Lung microvascular endothelial cell (primary cell): Measurements from ENCODE around the gene NLRP9. TPM values are rescaled to one million over a fixed set of nuclear protein-coding genes. Genes with fewer than 3 reads are reported as not detected.

Experiments used
- DNase-seq, 2 donors: peaks; one replicate each; pipeline versions ENCODE4 v3.0.0 to v3.0.0-alpha.2; 2010; ENCODE audit warnings: low read depth in 2 of 2
- total RNA-seq: library from RNA; depleted of rRNA; stranded (reverse); fragments of >200 nt; gene quantifications from 2 replicates; pipeline ENCODE4 v1.2.1, GENCODE V29; 2014

NLRP9 gene
- total RNA-seq, 1 donor from 2014 or later: not detected

DNA sequence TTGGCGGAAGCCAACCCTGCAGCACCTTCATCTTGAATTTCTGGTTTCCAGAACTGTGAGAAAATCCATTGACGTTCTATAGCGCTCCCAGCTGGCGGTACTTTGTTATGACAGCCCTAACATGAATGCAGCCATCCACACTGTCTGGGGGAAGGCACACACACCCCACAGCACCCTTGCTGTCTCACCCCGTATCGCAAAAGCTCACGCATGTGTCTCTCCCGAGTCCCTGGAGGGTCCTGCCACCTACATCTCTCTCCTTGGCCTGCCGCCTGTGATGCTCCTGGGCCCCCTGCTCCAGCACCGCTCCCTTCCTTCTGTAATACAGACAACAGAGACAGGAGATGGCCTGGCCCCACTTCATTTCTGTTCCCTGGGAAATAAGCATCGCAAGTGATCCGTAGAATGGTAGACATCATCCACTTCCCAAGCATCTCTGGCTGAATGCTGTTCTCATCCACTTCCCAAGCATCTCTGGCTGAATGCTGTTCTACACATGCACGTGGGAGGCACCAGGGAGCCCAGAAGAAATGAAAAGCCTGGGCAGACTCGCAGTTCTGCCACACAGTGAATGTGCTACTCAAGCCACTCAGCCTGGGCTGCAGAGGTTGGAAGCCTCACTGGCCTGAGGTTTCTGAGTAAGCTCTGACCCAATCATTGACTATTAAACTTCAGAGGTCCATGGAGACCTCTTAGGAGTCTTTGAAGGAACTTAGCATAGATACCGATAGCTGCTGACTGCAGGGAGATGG lies 33.5 kb downstream of the NLRP9 start:
- no peak for DNase-seq

DNA sequence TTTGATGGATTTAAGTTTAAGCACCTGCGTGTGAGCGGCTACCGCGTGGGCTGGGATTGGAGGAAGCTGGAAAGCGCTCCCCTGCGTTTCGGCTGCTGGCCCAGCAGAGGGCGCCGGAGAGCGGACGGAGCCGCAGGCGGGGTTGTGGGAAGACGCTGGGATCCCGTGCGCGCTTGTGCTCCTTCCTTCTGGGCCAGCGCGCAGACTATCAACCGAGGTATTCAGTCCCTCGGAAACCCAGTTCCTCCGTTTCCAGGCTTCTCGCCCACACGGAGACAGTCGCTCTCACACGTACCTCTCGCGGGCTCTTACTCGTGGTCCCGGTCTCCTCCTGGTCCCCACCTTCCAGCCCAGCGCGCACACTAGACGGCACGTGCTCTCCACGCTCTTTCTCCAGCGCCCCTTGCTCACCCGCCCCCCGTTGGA lies 34.4 kb downstream of the NLRP9 start:
- peak; percentile 20 to 40 for DNase-seq

DNA sequence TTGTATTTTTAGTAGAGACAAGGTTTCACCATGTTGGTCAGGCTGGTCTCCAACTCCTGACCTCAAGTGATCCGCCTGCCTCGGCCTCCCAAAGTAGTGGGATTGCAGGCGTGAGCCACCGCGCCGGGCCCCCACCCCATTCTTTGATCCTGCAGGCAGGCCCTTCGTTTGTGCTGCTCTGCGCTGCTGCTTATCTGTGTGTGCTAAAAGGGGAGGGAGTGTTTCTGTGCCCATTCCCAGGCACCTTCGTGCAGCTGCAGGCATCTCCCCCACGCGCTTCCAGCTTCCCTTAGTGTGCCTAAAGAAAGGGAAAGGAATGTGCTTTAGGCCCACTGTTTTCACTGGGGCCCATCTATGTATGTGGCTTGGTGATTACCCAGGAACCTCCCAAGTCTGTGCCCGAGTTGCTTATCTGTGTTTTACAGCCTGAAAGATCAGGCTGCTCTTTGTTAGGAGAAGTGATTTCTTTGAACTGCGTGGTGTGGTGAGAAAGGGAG lies 36.0 kb downstream of the NLRP9 start:
- DNase-seq: no peak

DNA sequence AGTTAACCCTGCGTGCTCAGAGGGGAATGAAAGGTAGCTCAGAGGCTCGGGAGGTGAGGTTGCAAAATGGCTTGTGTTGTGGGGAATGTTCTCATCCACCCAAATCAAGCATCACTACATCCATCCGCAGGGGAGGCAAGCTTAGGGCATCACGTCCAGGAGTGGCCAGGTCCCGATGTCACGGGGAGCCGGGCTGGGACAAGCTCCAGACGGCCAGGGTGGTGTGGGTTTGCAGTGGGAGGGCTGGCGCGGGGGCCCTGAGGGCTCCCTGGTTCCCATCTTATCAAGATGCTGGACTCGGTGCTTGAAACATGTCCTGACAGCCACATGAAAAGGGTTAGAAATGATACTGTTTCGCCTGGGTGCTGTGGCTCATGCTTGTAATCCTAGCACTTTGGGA lies 37.4 kb downstream of the NLRP9 start:
- no peak for DNase-seq

DNA sequence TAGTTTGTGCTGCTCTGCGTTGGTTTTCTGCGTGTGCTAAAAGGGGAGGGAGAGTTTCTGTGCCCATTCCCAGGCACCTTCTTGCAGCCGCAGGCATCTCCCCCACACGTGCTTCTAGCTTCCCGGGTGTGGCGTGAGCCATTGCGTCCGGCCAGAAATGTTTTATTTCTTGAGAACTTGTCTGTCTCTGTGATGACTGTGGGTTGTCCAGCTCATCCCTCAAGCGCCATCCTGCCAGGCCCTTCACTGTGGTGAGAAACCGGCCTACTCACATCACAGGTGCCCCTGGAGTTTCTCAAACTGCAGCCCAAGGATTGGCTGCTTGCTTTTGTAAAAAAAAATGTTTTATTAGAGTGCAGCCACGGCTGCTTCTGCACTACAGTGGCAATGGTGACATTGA lies 39.0 kb downstream of the NLRP9 start:
- no peak for DNase-seq

DNA sequence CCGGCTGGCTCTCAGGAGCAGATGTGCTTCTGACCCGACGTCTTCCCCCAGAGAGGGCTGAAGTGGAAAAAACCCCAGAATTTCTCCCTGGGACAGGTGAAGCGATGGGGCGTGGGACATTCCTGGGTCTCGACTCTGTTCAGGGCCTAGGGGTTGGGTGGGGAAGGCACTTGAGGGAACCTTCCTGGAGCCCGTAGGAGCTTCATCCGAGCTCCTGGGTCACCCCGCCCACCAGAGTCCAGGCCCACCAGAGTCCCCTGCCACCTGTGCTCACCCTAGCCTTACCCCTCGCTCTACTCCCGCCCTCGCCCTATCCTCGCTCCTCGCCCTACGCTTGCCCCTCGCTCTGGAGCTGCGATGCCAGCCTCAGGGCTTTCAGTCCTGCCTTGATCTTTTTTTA lies 39.9 kb downstream of the NLRP9 start:
- no peak for DNase-seq

DNA sequence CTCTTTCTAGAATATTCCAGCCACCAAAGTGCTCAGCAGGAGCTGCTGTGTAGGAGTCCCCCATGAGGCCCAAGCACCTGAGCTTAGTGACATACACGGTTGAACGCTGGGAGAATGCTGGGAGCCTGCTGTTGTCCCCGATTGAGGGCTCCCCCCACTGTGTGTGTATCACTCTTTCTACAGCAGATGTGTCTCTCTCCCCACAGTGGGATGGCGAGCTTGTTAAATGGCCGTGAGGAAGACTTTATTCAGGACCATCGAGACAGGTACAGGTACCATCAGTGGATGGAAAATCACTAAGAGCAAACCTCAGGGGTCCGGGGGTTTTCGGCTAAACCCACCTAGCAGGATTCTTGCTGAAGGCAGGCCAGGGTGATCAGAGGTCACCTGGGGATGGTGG lies 40.5 kb downstream of the NLRP9 start:
- DNase-seq: no peak

DNA sequence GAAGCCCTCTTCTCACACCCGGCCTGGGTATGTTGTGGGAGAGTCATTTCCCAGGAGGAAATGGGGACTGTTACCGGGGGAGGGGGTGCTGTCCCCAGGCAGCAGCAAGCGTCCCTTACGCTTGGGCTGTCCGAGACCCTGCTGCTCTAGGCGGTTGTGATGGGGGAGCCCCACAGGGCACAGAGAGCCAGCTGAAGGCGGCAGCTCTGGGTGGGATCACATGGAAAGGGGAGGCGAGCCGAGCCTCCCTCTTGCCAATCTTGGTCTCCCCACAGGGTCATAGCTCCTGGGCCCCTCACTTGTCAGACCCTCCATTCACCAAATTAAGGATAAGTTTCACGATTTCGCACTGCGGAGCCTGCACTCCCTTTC lies 41.1 kb downstream of the NLRP9 start:
- DNase-seq: no peak

DNA sequence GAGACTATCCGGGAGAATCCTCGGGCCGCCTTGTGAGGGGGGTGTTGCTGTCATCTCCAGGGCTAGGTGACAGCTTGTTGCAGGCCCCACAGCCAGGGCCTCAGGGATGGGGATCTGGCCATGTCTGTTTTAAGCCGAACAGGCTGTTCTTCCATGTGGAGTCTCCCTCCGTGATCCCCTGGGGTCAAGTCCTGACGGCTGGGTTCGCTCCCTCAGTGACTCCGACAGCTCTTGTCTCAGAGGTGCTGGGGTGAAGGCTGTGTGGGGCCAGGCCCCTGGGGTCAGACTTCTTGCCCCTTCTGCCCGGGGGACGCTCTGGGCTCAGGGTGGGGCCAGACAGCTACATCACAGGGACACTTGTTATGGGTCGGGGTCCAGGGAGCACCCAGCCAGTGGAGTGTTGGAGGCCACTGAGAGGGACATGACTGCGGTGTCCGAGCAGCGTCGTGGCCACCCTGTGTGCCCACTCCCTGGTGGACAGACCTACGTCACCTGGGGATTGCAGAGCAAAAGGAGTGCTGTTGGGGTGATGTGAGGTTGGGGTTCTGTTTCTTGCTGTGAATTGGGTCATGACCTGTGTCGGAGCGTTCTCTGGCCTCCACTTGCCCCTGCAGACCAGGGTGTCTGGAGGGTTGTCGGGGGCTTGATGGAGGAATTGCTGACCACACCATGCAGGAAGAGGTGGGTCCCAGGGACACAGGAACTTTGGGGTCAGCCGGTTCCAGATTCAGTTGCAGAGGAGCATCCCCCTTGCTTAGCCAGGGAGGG lies 41.7 kb downstream of the NLRP9 start:
- DNase-seq: no peak

DNA sequence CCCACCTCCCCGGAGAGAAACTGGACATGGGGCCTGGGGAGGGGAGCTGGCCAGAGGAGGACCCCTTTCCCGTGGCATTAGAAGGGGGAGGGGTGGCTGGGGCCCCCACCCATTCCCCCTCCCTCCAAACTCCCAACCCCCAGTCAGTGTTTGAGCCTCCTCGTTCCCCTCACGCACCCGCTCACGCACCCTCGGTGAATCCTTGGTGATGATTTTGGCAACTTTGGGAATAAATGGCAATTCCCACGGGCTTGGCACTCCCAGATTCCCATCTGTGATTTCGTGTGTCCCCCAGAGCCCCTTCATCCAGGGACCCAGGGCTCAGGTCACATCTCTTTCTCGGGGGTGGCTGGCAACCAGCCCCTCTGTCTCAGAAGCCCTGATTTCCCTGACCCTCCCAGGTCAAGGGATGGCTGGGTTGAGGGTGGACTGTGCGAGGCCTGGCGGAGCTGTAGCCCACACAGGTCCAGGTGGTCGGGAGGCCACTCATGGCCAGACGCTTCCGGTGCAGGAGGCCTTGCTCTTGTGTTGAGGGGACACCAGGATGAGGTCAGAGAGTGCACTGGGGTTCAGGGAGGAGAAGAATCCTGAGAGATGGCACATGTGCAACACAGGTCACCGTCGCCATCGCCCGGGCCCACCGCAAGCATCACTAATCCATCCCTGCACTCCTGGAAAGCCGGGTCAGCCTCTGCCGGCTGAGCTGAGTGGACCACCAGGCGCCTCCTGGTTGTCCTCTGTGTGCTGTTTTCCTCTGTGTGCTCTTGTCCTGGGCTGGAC lies 42.5 kb downstream of the NLRP9 start:
- DNase-seq: no peak

DNA sequence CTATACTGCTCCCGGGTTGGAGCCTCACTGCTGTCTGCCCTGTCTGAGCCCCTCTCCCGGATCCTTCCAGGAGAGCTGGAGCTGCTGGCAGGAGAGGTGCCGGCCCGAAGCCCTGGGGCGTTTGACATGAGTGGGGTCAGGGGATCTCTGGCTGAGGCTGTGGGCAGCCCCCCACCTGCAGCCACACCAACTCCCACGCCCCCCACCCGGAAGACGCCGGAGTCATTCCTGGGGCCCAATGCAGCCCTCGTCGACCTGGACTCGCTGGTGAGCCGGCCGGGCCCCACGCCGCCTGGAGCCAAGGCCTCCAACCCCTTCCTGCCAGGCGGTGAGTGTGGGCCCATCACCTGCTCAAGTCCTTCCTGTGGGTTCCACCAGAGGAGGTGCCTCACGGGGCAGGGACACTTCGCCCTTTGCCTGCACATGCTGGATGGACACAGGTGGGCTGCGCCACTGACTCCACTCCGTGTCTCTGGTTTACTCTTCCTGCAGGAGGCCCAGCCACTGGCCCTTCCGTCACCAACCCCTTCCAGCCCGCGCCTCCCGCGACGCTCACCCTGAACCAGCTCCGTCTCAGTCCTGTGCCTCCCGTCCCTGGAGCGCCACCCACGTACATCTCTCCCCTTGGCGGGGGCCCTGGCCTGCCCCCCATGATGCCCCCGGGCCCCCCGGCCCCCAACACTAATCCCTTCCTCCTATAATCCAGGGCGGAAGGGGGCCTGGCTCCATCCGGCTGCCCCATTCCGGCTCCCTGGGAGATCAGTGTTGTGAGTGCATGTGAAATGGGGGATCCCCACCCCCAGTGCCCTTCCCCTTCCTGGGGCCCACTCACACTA lies 43.3 kb downstream of the NLRP9 start:
- no peak for DNase-seq

DNA sequence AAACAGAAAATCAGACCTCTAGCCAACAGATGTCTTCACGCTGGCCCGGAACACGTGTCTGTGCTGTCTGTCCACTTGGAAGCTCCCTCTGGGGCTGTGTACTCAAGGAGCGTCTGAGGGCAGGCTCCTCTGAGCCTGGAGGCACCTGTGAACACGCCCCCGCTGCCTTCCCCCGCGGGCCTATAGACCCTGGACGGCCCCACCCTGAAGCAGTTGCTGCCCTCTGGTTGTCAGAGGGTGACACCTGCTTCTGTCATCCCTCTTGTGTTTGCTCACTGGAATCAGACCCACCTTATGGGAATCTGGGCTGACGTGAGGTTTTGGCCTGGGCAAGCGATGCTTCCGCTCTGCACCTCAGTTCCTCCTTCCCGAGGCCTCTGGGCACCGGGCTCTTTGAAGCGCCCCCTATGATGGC lies 44.0 kb downstream of the NLRP9 start:
- no peak for DNase-seq

DNA sequence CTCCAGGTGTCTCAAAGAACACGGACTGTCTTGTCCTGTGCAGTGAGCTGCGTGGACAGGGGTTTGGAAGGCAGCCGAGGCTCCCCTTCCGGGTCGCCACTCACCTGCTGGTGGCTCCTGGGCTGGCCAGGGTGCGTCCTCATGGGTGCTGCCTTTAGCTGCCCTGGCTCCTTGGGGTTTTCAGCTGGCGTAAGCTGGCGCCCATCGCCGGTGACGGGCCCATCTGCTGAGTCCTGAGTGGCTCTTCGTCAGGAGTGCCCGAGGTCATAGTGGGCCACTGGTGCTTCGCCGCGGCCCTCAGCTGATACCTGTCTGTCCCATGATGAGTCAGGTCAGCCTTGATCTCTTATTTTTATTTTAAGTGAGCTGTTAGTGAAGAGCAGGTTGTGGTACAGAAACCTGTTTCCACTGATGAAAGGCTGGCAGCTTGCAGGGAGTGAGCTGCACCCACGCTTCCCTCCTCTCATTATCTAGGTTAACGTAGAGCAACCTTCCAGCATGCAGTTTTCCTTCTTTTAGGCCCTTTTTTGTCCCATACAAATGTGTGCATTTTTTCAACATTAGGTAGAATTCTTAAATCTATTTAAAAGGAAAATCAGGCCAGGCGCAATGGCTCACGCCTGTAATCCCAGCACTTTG lies 44.7 kb downstream of the NLRP9 start:
- no peak for DNase-seq

DNA sequence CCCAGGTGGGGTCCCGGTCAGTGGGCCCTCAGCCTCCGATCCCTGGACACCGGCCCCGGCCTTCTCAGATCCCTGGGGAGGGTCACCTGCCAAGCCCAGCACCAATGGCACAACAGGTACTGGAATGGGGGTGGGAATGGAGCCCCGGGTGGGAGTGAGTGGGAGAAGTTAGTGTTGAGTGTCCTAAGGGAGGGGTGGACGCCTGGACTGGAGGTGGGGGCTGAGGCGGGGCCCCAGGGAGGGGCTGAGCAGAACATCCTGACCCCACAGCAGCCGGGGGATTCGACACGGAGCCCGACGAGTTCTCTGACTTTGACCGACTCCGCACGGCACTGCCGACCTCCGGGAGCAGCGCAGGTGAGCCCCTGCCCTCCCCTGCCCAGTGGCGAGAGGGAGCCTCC lies 45.5 kb downstream of the NLRP9 start:
- DNase-seq: no peak

DNA sequence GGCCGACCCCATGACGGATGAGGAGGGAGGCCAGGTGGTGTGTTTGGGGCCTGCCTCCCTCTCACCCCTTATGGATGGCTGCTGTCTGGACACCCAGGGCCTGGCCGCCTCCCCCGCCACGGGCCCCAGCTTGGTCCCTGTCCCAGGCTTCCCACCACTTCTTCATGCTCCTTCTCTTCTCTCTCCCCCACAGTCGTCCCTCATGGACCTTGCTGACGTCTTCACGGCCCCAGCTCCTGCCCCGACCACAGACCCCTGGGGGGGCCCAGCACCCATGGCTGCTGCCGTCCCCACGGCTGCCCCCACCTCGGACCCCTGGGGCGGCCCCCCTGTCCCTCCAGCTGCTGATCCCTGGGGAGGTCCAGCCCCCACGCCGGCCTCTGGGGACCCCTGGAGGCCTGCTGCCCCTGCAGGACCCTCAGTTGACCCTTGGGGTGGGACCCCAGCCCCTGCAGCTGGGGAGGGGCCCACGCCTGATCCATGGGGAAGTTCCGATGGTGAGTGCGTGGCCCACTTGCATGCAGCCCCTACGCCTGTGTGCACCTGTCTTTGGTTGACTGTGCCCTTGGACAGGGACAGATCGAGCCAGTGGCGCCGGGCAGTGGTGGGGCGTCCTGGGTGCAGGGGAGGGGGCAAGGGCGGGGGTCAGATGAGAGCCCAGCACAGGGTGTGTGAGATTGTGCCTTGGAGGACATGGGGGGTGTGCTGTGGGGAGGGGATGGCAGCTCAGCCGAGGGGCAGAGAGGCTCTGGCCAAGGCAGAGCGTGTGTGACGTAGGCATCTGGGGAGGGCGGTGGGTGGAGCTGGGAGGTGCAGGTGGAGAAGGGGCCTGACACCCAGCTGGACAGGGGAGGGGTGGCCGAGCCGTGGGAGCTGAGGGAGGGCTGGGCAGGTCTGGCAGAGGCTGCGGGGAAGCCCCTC lies 46.4 kb downstream of the NLRP9 start:
- DNase-seq: no peak

DNA sequence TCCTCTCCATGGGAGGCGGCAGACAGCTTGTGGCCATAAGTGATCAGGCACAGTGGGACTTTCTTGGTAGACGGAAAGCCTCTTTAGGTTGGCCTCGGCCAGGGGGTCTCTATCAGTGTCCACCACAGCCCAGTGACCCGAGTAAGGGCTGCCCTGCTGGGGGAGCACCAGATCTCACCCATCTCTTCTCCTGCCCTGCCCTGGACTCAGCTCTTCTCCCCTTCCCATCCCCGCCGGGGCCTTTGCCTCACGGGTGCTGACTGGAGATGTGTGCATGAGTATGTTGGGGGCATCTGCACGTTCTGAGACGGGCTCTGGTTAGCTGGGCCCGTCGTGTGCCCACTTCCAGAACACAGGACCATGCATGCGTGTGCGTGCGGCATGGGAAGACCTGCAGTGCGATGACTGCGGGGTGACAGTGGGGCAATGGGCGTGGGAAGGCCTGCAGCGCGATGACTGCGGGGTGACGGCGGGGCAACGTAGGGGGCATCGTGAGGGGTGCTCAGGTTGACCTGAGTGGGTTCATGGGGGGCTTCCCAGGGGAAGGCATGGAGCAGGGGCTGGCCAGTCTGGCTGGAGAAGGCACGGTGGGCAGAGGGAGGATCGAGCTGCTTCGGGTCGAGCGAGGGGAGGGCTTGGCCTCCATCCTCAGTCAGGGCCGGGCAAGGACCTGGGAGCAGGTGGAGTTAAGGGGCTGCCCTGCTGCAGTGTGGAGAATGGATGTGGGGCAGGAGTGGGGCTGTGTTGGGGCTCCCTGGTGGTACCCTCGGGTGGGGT lies 47.2 kb downstream of the NLRP9 start:
- DNase-seq: no peak

DNA sequence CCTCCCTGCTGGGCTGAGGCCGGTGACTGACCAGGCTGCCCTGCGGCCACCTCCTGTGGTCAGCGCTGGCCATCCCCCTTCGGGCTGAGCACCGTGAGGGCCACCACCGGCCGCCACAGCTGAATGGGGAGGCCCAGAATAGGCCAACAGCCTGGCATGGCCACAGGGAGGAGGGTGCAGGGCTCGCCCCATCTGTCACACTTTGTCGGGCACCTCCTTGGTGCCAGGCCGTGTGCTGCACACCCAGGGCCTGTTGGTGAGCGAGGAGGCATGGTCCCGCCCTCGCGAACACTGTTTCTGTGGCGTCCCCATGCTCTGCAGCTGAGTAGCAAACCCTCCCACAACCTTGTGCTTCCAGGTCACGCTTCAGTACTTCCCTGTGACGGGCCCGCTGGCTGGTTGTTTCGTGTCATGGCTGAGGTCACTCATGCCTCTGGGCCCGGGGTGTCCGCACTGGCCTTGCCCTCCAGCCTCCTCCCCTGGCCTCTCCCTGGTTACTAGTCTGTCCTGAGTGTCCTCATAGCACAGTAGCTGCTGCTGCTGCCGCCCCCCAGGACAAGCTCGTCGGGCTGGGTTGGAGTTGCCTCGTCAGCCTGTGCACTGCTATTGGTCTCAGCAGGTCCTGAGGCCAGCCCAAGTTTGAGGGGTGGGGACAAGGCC lies 48.0 kb downstream of the NLRP9 start:
- no peak for DNase-seq

DNA sequence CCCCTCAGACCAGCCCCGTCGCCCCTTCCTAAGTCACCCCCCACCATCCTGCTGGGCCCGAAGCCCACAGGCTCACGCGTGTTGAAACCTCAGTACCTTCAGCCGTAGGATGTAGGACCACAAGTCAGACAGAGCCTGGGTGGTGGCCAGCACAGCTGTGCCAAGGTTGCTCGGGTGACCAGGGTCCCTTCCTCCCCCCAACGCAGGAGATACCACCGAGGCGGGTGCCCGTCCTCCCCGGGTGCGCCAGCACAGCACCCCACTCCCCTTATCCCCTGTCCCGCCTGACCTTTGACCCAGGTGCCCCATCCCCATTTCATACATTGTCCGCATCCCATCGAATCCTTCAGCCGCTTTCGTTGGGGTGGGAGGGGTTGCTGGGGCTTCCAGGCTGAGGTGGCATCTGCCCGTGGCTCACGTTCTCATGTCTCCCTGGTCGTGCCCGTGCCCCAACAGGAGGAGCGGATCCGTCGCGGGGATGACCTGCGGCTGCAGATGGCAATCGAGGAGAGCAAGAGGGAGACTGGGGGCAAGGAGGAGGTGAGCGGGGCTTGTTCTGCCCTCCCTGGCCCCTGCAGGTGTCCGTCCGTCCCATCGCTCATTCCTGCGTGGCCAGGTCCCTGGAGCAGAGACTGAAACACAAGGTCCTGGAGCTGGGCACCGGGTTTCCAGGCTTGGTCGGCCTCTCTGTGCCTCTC lies 48.6 kb downstream of the NLRP9 start:
- DNase-seq: no peak
